GM21367 (cell line): ENCODE data around the gene AHSG.

Experiments used
- ATAC-seq: cut with Tn5 transposase; IDR thresholded peaks from one replicate; pipeline ENCODE4 v1.9.1; 2021; ENCODE audit not compliant: unreplicated experiment

Gene AHSG

DNA sequence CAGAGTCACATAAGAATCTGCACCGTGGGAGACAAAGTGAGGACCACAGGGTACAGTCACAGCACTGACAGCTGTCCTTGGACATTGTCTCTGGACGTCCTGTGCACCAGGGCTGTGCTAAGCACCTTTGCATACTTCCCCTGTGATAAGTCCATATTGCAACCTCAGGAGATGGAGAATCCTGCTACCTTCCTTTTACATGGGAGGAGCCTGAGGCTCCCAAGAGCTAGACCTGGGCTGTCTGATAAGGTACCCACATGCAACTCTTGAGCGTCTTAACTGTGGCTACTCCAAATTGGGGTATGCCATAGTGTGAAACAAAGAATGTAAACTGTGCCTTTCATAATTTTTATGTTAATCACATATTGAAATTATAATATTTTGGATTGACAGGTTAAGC, 24.8 kb downstream of the AHSG start:
- no peak for ATAC-seq

DNA sequence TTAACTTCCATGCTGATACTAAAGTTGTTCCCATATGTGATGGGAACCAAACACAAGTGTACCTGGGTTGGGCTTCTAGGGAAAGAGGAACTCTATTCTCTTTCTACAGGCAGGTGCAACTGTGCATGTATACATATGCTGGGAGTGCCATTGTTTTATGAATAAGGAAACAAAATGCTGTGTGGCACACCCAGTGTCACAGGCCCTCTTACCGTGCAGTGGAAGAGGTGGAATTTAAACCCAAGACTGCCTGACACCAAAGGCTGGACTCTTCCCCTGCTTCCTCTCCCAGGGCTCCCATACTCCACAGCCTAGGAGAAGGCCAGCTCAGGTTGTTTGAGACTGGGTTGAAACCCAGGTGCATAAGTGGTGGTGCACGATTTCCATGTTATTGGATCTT, 25.4 kb downstream of the AHSG start:
- no peak for ATAC-seq

DNA sequence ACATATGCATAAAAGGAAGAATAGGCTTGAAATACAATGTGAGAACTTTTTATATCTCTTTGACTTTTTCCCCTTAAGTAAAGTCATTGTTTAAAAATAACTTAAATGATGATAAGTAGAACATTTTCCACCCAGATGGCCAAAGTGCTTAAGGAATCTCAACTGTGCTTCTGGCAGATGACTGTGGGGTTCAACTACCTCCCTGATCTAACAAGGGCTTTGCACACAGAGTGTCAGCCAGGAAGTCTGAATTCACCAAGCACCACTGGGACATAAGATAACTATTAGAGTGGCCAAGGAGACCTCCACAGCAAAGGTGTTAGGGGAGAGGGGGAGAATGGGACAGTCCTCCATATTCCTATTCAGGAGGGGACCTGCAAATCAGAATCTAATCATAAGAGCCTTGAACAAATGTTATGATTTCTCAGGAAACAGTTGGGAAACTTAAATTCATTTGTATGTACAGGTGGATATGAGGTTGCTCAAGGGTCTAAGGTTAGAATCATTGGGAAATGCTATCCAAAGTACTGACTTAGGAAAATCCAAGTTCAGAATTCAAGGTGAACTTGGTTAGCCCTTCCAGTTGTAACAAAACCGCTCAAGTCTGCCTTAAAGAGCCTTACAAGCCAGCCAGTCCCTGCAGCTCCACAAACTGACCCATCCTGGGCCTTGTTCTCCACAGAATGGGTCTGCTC, 27.1 kb downstream of the AHSG start, which contains the start of gene FETUB:
FETUB (plus strand) TSS at position 622 of the 695 bp plus-strand sequence; CDS start at position 684, 62 bp downstream.
- no peak for ATAC-seq

DNA sequence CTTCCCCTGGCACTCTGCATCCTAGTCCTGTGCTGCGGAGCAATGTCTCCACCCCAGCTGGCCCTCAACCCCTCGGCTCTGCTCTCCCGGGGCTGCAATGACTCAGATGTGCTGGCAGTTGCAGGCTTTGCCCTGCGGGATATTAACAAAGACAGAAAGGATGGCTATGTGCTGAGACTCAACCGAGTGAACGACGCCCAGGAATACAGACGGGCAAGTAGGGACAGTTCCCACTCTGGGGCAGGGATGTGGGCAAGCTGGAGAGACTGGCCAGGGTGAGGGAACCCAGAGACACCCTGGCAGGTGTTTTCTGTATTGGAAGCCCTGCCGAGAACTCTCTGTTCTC, 27.6 kb downstream of the AHSG start:
- ATAC-seq, result no peak

DNA sequence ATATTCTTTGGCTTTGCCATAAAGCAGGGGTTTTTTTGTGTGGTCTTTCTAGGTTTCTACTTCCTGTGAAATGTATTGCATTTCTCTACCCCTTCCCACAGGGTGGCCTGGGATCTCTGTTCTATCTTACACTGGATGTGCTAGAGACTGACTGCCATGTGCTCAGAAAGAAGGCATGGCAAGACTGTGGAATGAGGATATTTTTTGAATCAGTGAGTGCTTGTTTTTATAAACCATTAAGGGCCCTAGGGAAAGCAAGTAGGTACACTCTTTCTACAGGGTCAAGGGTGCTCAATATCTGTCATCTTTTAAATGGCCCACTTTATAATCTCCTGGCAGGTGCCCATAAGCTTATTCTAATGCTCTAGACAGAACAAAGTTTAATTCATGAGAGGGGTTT, 28.1 kb downstream of the AHSG start:
- no peak for ATAC-seq

DNA sequence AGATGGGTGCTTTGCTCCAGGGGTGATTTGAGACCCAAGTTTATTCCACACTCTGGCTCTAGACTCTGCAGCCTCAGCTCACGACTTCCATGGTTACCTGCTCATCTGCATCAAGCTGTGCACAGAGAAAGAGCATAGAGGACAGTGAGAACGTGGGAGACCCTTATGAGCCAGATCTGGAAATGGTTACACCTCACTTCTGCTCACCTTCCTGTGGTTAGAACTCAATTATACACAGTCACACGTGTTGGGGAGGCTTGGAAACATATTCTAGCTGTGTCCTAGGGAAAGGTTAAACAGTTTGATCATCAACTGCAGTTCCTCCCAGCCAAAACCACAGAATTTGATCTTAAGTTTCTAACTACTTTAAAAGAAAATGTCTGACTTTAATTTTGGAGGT, 29.2 kb downstream of the AHSG start:
- no peak for ATAC-seq

DNA sequence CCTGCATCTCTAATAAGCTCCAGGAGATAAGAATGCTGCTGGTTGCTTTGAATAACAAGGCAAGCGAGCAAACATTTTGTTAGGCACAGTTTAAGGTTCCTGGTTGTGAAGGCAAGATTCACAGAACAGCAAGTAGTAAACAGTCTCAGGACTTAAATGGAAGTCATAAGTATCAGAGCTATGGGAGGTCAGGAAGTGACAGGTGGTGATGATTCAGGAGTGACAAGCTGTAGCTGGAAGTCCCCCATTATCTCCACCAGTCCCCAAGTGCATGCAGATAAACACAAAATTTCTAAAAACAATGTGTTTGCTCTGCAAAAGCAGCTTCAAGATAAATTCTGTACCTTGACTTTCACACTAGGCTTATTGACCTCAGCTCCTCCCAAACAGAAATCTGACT, 30.6 kb downstream of the AHSG start:
- no peak for ATAC-seq

DNA sequence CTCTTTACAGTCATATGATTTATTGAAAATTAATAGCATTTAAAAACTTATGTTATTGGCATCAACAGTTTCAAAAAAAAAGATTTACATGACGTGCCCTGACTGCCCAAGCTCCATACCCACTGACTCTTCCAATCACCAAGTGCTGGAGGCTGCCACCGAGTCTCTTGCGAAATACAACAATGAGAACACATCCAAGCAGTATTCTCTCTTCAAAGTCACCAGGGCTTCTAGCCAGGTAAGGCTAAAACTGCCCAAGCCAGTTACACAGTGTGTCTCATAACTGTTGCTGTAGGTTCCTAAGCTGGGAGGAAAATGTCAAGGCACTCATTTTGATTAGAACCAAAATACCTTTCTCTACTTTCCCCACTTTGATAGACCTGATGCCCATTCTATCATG, 31.8 kb downstream of the AHSG start:
- no peak for ATAC-seq

DNA sequence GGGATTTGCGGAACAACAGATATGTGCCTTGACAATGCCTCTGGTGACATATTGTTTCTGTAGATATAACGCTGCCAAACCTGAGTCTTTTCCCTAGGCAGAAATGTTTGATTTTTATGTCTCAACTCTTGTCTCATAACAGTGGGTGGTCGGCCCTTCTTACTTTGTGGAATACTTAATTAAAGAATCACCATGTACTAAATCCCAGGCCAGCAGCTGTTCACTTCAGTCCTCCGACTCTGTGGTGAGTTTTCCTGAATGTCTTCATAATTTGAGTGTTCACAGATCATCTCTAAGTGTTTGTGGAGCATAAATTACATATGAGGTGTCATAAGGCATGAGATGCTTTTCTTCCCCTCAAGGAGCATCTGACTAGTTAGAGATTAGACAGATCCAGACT, 33.2 kb downstream of the AHSG start:
- no peak for ATAC-seq

DNA sequence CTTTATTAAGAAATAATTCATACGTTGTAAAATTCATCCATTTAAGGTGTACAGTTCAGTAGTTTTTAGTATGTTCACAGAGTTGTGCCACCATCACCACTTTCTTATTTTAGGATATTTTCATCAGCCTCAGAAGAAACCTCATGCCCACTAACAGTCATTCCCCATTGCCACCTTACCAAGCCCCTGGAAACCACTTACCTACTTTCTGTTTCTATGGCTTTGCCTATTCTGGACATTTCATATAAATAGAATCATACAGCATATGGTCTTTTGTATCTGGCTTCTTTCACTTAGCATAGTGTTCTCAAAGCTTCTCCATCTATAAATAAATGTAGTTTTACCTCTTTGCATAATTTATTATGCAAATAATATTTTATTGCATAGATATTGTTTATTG, 34.0 kb downstream of the AHSG start:
- ATAC-seq, result no peak

DNA sequence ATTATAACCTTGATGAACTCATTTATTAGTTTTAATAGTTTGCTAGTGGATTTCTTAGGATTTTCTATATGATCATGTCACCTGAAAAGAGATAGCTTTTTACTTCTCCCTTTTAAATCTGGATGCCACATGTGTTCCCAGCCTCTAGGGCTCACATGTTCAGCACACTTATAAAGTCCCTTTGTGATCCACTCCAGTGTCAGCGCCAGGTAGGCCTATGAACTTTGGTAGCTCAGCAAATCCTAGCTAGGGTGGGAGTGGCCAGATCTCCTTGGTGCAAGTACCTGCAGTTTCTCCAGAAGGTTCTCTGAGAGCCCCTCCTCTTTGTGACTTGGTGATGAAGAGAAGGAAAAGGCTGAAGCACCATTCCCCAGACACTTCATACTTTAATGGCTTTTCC, 36.0 kb downstream of the AHSG start:
- no peak for ATAC-seq

DNA sequence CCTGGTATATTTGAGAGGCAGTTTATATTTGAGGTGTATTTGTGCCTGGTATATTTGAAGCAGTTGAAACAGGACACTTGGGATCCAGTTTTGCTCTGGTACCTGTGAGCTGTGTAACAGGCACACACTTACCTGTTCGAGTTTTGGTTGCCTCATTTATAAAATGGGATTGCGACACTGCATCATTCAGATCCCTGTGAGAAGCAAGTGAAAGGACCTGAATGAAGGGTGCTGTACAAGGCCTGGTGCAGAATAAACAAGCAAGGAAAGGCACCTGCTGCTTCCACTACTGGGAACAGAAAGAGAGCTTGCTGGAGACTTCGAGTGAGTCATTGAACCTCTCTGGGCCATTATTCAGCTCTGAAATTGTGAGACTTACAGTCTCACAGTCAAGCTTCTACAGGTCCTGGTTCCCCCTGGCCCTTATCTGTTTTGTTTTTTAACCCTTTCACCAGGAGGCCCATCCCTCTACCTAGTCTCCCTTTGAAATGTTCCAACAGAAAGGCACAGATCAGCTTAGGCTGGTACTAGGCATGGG, 38.9 kb downstream of the AHSG start:
- no peak for ATAC-seq

DNA sequence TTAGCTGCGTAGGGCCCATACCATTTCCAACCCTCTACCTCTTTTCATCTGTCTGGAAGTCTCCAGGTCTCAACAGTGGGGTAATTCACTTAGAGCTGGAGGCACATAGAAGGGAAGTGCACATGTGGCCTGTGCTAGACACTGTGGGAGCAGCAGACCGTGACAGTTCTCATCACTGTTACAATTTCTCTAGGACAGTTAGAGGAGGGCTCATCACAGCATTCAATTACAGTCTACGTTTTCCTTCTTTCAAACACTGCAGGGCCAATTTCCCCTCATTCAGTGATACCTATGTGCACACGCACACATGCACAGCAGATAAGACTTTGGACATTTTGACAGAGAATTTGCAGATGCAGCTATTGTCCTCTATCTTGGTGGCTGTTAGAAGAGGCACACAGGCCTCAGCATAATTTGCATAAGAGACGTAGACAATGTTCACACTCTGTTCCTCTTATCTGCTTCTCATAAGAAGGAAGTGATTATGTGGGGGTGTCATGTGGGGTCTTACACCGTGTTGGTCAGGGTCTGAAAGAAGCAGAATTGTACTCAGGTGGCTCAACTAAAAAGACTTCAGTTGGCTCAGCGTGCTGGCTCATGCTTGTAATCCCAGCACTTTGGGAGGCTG, 40.3 kb downstream of the AHSG start:
- ATAC-seq, result peak; percentile 87

DNA sequence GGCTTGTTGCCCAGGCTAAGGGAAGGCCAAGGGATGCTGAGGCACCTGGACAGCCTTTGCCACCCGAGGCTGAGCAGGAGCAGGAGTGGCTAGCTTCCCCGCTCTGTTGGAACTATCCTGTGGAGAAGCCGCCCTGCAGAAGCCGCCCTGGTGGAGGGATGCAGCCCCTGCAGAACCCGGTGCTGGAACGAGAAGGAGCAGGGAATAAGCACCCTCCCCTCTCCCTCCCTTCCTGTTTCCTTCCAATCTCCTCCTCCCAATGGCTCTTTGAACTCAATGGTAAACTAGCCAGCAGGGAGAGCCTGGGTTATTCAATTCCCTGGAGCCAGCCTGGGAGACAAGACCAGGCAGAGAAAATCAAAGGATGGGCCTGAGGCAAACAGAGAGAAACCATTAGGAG, 41.1 kb downstream of the AHSG start:
- no peak for ATAC-seq

DNA sequence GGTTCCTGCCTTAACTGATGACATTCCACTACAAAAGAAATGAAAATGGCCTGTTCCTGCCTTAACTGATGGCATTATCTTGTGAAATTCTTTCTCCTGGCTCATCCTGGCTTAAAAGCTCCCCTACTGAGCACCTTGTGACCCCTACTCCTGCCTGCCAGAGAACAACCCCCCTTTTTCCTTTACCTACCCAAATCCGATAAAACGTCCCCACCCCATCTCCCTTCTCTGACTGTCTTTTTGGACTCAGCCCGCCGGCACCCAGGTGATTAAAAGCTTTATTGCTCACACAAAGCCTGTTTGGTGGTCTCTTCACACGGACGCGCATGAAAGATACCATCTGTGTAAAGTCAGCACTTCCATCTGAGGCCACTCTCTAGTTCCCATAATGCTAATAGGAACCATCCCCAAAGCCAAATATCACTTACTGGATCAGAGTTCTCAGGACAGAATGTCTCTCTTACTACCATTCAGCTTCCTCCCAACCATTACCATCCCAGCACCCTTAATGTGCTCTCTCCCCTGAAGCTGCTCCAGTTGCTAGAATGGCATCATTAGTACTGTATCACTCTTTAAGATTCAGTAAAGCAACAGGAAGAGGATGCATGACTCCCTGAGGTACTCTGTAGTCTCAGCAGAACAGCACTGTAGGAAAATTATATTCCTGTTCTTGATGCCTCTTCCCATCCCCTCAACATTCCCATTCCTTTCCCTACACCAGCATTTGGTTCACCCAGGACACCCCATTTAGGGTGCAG, 50.7 kb downstream of the AHSG start:
- ATAC-seq, result no peak

DNA sequence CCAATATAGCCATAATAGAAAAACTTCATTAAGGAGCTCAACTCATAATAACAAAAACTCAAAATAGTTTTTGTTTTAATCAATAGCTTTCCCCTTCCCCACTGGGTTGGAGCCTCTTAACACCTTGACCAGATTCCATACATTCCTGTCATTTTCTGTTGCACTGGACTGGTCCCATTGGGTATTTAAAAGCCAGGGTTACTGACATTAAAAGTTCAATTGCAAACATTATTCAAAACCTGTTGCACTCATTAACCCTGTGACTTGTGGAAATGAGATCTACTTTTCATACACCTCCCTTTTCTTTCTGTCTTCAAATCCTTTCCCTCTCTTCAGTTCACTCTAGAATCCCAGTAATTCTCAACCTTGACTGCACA, 51.2 kb downstream of the AHSG start:
- no peak for ATAC-seq

DNA sequence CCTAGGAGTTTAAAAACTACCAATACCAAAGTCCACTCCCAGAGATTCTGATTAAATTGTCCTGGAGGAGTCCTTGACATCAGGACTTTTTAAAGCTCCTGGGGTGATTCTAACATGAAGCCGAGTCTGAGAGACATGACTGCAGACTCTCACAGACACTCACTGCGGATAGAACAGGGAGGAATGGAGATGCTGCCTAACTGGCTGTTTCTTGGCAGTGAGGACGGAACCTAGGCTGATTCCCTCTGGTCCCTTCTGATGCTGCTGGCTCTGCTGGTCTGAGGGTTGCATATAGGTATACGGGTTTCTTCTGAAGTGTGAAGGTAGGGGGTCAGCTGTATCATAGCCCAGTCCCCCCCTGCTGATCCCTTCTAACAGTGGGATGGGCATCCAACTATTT, 51.6 kb downstream of the AHSG start:
- no peak for ATAC-seq

DNA sequence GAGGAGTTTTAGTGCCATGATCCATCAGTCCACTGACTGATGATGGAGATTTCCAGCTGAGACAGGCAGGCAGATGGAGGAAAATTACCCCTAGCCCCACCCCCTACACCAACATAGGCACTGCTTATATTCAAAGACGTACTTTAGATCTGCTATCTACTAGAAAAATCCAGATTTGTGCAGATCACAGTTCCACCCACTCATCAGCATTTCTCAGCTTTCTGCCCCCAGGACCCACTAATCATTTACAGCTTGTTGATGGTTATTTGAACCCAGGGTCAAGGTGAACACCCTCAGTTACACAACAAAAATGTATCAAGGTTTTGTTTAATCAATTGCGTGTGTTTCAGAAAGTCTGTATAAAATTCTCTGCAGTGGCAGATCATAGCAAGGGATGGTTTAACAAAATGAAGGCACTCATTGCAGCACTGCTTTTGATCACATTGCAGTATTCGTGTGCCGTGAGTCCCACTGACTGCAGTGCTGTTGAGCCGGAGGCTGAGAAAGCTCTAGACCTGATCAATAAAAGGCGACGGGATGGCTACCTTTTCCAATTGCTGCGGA, 52.8 kb downstream of the AHSG start, which contains the start of gene HRG:
HRG (plus strand) TSS at position 390 of the 564 bp plus-strand sequence; CDS start at position 408, 18 bp downstream.
- ATAC-seq, result no peak

DNA sequence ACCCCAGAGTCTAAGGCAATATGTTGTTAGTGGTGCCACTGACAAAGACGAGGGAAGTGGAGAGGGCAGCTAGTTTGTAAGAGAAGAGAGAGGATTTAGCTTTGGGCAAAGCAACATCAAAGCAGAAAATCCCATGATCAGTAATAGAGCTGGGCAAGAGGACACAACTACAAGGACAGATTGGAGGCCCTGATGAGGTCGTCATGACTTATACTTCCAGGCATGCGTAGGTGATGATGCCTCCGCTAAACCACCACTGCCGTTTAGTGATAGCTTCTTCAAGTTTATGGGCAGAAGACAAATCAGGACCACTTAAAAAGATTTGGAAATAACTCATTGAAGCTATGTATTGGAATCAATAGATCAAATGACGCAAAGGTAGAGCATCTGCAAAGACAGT, 55.6 kb downstream of the AHSG start:
- no peak for ATAC-seq

DNA sequence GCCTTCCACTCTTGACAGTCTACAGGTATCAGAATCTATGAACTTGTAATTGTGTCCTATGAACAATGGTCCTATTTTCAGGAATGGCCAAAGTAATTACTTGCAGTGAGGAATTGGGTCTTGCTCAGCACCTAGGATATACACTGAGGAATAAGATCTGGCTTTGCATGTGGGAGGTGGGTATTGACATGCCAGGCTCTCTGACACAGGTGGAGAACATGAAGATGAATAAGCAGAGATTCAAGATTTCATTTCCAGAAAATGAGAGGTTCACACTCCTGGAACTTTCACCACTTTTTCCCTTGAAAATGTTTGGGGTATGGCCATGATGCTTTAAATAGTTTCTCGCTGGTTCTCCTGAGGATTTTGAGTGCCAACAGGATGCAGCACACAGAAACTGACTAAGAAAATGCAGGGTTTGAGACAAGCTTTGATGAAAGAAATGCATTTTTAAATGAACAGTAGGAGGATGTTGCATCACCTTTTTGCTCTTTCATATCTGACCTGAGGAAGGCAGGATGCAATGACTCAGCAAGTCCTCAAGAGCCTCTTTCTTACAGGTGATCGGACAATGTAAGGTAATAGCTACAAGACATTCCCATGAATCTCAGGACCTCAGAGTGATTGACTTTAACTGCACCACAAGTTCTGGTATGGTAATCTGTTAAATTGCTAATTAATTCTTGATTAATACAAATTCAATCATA, 56.7 kb downstream of the AHSG start:
- ATAC-seq, result no peak

DNA sequence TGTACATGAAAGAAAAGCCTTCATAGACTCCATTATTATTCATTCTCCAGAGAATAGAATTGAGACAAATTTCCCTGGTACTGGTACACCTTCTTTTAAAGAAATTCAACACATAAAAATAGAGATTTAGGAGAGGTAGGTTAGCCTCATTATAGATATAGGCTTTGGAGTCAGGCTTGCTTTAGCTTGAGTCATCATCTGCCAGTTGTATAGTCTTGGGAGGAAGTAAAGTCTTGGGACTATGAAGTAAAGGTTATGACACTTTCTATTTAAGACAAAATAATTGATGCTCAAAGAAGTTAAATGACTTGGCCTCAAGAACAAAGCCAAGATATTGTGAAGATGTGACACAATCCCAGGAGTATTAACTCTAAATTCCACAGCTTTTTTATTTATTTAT, 57.3 kb downstream of the AHSG start:
- ATAC-seq, result no peak
